HFFc6 (cell line): ENCODE measurements around the gene SYNE4. TPM values are rescaled to one million over a fixed set of nuclear protein-coding genes. Genes with fewer than 3 reads are reported as not detected.
A peak's percentile ranks its signal among the peaks of the same experiment; 100 is the strongest.

Source experiments
- DNase-seq: peaks from one replicate; pipeline ENCODE4 v3.0.0-alpha.2; 2018
- H3K27ac Mint-ChIP-seq: 2 replicates; pipeline ENCODE4 v1.8.0; 2020; ENCODE audit warnings: mild to moderate bottlenecking, mixed read lengths
- H3K27me3 Mint-ChIP-seq: 2 replicates; pipeline ENCODE4 v1.8.0; 2021; ENCODE audit warnings: mild to moderate bottlenecking, moderate library complexity, mixed read lengths; ENCODE audit not compliant: insufficient read depth
- H3K36me3 Mint-ChIP-seq: 2 replicates; pipeline ENCODE4 v1.8.0; 2021; ENCODE audit warnings: low read depth, mixed read lengths
- H3K4me1 Mint-ChIP-seq: 2 replicates; pipeline ENCODE4 v1.8.0; 2020; ENCODE audit warnings: low read depth, mixed read lengths
- H3K4me3 Mint-ChIP-seq: 2 replicates; pipeline ENCODE4 v1.8.0; 2020; ENCODE audit warnings: mild to moderate bottlenecking, moderate library complexity, mixed read lengths
- H3K9me3 Mint-ChIP-seq: 2 replicates; pipeline ENCODE4 v1.8.0; 2020; ENCODE audit warnings: mild to moderate bottlenecking, mixed read lengths
- CTCF ChIP-seq: fragments of 200-600 bp; sonication (generic); IDR thresholded peaks from 2 replicates; pipeline ENCODE4 v1.5.0; 2021; ENCODE audit warnings: antibody characterized with exemption, mild to moderate bottlenecking
- total RNA-seq, 6 experiments: library from RNA; stranded (reverse); fragmentation: NEBNext Ultra II Directional; extraction: Animal tissue kit (Norgen Biotek cat#: 25700); gene quantifications; 2 replicates in 1 of 6; 3 replicates in 5 of 6; pipeline ENCODE4 v1.2.3, GENCODE V29; 2021

SYNE4 gene
- total RNA-seq, 6 experiments from 2014 or later: 0.07 to 0.40 (median 0.29) TPM

DNA sequence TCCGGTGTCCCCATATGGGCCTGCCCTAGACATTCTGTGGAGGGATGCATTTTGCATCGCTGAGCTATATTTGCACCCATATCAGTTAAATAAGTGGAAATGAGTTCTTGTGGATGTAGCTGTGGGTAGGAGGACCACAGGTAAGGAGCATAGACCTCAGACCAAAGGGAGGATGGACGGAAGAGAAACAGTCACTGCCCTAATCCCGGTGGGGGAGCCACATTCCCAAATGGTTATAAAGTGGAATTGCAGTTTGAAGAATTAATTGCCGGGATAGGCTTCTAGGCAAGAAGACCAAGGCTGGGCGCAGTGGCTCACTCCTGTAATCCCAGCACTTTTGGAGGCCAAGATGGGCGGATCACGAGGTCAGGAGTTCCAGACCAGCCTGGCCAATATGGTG is 11.8 kb downstream of the SYNE4 start:
- Mint-ChIP-seq H3K27ac (peak overlapping the region; percentile 21; the same call in 1 of the 2 replicates), H3K4me3 (peak overlapping the region; percentile 91), H3K36me3 (peaks cover 9% of the 10 kb centered on the region; the same call in 1 of the 2 replicates), H3K27me3 (peaks cover 2% of the 10 kb centered on the region), H3K9me3 (no peaks in the 10 kb centered on the region), H3K4me1 (peaks cover 39% of the 10 kb centered on the region)
- 0 out of 2 replicates have a peak, but pooled peaks have one; percentile 8 for TF ChIP-seq CTCF
- no peak for DNase-seq

DNA sequence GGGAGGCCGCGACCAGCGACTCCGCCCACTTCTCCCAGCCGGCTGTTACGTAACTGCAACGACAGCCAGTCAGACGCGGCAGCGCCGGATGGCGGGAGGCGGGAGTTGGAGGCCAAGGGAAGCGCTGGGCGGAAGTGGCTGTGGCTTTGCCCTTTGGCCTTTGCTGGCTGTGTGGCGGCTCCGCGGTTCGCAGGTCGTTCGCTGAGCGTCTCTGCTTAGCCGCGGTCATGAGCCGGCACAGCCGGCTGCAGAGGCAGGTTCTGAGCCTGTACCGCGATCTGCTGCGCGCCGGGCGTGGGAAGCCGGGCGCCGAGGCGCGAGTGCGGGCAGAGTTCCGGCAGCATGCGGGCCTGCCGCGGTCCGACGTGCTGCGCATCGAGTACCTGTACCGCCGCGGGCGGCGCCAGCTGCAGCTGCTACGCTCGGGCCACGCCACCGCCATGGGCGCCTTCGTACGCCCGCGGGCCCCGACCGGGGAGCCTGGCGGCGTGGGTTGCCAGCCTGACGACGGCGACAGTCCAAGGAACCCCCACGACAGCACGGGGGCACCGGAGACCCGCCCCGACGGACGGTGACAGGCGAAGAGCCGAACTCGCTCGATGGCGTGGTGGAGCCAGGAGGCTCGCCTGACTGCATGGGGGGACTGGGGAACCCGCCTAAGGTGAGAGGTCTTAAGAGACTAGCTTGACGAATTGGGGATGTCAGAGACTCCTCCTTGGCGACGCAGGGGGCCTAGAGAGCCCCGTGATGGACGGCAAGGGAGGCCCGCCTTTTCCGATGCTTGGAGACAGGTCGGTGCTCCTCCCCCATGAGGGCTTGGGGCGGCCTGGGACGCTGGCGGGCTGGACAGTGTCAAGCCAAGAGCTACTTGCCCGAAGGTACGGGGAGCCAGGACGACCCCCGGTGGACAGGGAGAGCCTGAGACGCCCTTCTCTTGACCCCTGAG is 13.3 kb downstream of the SYNE4 start, which contains the start of gene SDHAF1:
SDHAF1 (plus strand) TSS at position 141 of the 946 bp plus-strand sequence; CDS start at position 228, 87 bp downstream.
- Mint-ChIP-seq H3K4me3 (peak within 1 kb of the TSS; percentile 91), H3K27ac (peak within 1 kb of the TSS; percentile 83), H3K9me3 (no peaks in the 10 kb centered on the region), H3K4me1 (peaks cover 39% of the 10 kb centered on the region), H3K27me3 (peaks cover 6% of the 10 kb centered on the region), H3K36me3 (peaks cover 4% of the 10 kb centered on the region; the same call in 1 of the 2 replicates)
- no peak; the same call in 1 of the 2 replicates for TF ChIP-seq CTCF
- peak; percentile 89 for DNase-seq

DNA sequence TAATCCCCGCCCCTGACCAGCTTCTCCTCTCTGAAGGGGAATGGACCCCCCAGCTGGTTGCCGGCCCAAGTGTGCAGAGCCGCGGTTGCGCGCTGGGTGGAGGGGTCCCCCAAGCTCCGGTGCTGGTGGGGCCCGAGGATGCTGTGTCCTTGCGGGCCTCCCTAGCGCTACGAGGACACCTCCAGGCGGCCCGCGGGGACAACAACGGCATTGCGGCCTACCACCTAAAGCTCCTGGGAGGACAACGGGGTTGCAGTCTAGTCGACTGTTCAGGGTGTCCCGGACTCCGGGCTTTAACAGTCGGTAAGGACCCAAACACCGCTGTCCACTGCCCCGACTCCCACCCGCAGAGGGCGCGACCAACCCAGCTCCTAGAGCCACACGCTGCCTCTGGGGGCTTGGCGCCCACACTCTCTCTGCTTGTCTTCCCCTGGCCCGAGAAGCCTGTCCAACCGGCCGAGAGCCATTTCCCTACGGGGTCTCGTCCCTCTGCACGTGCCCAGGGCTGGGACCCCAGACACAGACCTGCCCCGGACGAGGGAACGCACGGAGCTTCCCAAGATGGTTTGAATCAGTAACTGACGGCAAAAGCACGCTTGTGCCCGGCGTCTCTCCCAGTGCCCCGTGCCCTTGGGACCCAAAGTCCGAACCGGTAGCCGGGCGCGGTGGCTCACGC is 14.6 kb downstream of the SYNE4 start:
- peaks cover 13% of the 10 kb centered on the region for H3K27me3 Mint-ChIP-seq

DNA sequence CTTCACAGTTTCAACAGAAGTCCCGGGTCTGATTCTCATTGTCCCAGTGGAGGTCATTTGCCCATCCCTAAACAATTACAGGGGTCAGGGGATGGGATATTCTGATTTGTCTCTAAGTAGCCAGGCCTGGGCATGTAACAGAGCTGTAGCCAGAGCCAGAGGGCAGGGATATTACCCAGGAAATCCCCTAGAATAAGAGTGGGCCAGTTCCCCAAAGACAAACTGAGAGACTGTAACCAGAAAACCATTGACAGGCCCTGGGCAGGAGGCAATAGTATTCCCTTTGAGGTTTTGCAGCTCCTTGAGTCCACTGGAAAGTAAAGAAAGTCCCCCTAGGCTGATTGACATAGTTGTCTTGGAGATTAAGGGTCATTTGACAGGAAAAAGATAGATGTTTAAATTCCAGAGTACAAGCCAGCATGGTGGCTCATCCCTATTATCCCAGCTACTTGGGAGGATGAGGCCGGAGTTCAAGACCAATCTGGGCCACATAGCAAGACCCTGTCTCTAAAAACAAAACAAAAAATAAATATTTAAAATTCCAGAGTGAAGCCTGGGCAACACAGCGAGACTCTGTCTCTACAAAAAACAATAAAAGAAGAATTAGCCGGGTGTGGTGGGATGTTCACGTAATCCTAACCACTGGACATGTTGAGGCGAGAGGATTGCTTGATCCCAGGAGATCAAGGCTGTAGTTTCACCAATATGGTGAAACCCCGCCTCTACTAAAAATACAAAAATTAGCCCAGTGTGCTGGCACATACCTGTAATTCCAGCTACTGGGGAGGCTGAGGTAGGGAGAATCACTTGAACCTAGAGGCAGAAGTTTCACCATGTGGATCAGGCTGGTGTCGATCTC is 15.5 kb downstream of the SYNE4 start:
- Mint-ChIP-seq H3K4me1 (peaks cover 27% of the 10 kb centered on the region), H3K9me3 (0 out of 2 replicates have a peak, but pooled peaks cover 4% of the 10 kb centered on the region), H3K27me3 (peaks cover 23% of the 10 kb centered on the region), H3K36me3 (peaks cover 4% of the 10 kb centered on the region; the same call in 1 of the 2 replicates), H3K4me3 (no peak overlapping the region), H3K27ac (no peak overlapping the region)
- no peak for TF ChIP-seq CTCF
- DNase-seq: no peak

More for the DNA sequence above, 14.6 kb downstream of the SYNE4 start:
- Mint-ChIP-seq H3K36me3 (peaks cover 4% of the 10 kb centered on the region; the same call in 1 of the 2 replicates), H3K4me1 (peaks cover 29% of the 10 kb centered on the region), H3K27ac (peak overlapping the region; percentile 18; the same call in 1 of the 2 replicates), H3K9me3 (0 out of 2 replicates have a peak, but pooled peaks cover 2% of the 10 kb centered on the region), H3K4me3 (peak overlapping the region; percentile 47; the same call in 1 of the 2 replicates)
- TF ChIP-seq CTCF: no peak
- DNase-seq: no peak
